HUDEP-2 (cell line): ENCODE results near the gene ATE1.
"Not testable (repeated sequence)": the region's sequence is repeated elsewhere in the genome, so short reads cannot be mapped to it uniquely, and the experiment has no call there.

Source experiments
- DNase-seq, 76 experiments: peaks; one replicate each; lab custom pipeline; 2025; ENCODE audit not compliant: unreplicated experiment in 76 of 76; lab: John Stamatoyannopoulos, UW

Gene ATE1

DNA sequence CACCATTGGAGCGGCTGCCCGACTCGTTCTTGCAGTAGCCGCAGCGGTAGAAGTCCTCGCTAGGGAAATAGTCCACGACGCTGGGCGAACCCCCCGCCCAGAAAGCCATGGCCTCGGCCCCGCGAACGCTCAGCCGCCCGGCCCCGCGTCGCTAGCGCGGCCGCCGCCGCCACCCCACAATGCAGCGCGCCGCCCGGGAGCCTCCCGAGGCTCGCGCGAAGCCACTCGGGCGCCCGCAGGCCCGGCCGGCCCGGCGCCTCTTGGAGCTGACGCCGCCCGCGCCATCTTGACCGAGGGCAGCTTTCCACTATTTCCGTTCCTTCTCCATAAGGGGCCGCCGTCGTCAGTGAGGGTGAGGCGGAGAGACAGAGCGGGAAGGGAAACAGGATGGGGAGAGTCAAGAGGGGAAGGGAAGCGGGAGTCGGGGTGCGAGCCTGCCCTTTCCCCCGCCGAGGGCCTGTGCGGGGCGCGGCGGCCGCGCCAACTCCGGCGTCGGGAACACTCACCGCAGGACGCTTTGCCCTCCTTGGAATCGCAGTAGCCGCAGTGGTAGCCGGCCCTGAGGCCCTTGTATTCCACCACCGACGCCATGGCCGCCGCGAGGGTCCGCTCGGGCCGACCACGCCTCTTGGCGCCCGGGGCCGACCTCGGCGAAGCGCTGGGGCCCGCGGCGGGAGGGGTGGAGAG is at the start of gene ATE1:
TSS of gene ATE1 (minus strand) at position 191 of the 687 bp plus-strand sequence. CDS start at position 109, 82 bp downstream.
- DNase-seq, result peak in 75 of 76 experiments; percentile 11 to 82 (median 69)

DNA sequence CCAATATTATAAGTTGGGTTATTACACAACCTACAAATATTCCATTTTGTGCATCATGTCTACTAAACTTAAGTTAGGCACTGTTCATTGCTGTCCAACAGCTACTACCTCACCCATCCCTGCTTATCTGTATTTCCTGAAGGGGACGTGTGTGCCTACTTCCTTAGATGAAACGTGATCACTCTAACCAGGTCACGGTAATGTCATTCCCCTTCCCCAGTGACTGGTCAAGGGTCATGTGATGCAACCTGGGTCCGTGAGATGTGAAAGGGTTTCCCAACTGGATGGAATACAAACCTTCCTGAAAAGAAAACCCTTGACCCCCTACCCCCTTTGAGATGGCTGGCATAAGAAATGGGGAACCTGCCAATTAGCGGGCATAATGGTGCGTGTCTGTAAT is 48.8 kb upstream of the ATE1 start:
- no peak for DNase-seq

DNA sequence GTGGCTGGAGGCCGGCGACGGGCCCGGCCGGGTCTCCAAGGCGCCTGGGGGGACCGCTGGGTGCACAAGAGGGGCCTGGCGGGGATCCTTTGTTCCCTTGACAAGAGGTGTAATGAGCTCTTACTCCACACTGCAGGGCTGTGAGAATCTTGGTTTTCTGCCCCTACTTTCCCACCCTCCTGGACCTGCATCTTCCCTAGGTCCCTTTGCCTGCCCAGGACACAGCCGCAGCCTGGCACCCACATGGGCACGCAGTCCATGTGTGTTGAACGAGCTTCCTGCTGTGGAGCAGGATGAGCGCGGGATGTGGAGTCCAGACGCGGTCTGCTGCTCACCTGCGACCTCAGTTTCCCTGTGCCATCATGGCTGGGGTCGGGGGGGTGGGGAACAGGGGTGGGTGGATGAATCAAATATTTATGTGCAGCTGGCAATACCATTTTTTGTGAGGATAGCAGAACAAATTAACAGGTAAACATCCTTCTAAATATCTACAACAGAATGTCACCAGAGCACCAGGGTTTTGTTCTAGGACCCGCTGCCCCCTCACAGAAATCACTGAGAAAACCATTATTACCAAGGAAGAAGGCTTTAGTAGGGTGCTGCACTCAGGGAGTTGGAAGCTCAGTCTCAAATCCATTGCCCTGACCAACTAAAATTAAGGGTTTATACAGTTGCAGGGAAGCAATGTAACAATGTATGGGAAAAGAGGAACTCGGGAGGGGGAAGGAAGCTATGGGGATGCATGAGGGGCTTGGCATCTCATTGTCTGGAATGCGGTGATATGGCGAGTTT is 47.7 kb upstream of the ATE1 start:
- peak in 3 of 76 experiments; percentile 22 to 39 (median 25) for DNase-seq

DNA sequence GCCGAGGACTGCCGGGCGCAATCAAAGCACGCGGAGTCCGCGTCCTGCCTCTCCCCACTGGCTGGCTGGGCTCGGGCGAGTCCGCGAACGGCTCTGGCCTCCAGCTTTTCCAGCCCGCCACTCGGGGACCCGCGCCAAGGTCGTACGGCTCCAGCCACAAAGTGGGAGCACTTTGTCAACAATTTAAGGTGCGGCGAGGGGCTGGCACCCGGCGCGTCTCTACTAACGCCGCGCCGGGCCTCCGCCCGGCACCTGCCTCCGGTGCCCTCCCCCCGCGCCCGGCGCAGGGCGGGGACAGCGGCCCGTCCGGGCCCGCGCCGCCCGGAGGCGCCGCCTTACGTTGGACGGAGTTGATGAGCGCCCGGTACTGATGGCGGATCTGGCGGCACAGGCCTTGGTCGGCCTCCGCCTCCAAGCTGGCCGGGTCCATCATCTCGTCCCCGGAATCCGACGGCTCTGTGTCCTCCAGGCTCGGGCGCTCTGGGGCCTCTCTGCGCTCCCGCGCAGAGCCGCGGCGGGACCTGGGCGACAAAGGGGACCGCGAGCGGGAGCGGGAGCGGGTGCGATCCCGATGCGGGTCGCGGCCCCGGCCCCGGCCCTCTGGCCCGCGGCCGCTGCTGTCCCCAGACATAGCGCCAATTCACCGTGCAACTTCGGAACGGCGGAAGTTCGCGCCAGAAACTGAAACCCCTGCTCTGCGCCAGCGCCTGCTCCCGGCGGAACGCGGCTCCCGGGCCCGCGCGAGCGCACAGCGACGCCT is 46.9 kb upstream of the ATE1 start, which contains the start of gene NSMCE4A:
TSS of gene NSMCE4A (minus strand) at position 683 of the 760 bp plus-strand sequence. CDS start at position 631, 52 bp downstream.
- DNase-seq, result peak in 65 of 76 experiments; percentile 5 to 71 (median 50)

DNA sequence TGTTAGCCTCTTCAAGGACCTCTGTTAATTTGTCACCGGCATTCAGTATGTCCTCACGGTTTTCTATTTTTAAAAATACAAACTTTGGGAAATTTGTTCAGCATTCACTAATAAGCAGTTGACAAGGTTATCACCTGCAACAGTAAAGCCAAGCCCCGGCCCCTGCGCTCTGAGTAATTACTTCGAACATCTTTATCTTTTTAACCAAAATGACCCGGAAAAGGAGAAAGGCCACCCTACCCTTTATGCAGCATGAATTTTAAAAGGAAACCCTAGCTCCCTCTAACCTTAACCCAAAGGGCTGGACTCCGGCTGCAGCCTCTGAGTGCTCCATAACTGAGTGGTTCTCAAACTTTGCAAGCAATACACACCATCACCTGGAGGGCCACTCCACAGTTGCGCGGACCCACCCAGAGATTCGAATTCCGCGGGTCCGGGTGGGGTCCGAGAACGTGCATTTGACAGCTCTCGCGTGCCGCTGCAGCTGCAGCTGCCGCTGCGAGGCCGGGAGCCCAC is 46.2 kb upstream of the ATE1 start:
- peak in 2 of 76 experiments; percentile 31 to 50 for DNase-seq

DNA sequence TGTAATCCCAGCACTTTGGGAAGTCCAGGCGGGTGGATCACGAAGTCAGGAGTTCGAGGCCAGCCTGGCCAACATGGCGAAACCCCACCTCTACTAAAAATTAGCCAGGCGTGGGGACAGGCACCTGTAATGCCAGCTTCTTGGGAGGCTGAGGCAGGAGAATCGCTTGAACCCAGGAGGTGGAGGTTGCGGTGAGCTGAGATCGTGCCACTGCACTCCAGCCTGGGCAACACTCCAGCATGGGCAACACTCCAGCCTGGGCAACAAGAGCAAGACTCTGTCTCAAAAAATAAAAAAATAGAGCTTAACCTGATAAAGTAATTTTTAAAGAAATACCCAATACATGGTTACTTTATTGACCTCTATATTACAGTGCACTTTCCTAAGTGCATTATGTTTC is 41.3 kb upstream of the ATE1 start:
- DNase-seq, result not testable (repeated sequence)

DNA sequence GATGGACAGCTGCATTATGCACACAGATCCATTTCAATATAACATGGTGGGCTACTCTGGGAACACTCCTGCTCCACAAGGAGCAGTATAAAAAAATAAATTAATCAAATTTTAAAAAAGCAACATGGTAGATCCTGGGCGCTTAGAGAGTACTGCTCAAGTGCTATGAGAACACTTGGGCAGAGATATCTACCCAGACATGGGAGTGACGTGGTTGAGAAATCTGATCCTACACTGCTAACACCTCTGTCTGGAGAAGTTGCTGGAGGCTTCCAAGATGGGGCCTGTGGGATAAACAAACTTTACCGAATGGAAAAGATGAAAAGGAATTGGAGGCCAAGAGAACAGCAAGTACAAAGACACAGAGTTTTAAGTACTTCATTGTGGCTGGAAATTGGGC is 38.2 kb upstream of the ATE1 start:
- DNase-seq, result no peak

DNA sequence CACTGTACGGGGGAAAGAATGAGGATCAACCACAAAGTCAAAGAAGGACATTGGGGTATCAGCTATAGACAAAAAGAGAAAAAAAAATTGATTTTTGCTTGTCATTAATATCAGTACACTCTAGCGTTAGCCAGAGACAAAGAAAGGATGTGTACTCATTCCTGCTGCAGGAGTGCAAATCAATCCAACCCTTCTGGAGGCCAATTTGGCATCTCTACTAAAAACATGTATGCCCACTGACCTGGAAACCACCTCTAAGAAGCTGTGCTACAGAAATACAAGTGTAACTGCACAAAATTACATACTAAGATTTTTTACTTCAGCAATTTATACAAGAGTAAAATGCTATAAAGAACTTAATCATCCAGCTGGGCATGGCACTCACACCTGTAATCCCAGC is 33.6 kb upstream of the ATE1 start:
- DNase-seq, result no peak

DNA sequence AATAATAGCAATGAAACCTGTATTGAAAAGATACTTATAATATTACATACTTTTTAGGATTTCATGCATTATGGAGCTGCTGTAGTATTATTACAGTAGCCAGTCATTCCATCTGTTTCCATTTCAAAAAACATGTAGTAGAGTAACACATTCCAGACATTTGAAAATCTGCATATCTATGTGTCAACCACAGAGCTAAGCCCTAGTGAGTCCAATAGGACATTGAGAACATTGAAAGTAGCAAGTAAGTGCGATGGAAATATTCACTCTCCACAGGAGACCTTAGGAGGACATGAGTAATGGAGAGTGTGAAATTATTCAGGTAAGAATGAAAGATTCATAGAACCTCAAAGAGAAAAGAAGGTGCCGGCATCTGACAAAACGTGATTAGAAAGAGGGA is 31.8 kb upstream of the ATE1 start:
- no peak for DNase-seq

DNA sequence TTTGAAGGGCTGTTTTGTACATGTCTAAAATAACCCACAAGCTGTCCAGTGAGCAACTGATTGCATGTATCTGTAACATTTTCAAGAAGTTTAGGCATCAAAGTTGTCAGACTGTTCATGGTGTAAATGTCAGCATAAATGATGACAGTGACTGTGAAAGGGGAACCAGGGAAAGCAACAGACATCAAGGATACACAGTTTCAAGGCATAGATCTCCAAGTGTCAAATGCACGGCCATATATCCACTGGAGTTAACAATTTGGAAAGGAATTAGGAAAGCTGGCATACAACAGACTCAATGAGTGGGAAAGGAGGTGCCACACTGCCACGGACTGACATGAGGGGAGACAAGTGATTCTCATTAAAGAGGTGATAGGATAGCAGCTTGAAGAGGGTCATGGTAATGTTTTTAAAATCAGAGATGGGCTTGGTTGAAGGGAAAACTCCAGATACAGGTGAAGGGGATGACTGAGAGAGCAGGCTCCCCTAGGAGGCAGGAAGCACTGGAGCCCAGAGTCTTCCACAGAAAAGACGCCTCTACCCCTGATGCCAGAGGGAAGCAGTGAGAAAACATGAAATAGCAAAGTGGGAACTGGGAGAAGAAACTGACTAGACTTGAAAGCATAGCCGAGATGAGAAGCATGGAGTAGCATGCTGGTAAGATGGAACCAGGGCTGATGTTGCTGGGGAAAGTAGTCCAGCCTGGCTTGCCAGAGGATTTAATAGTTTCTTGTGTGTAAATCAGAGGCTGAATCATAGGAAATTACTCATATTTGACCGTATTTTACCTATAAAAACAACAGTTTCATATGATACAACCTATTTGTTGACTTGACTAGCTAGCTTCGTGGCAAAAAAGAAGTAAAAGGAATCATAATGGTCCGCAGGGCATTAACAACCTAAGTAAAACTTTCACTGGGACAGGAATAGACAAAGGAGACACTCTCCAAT is 28.6 kb upstream of the ATE1 start:
- DNase-seq, result no peak

DNA sequence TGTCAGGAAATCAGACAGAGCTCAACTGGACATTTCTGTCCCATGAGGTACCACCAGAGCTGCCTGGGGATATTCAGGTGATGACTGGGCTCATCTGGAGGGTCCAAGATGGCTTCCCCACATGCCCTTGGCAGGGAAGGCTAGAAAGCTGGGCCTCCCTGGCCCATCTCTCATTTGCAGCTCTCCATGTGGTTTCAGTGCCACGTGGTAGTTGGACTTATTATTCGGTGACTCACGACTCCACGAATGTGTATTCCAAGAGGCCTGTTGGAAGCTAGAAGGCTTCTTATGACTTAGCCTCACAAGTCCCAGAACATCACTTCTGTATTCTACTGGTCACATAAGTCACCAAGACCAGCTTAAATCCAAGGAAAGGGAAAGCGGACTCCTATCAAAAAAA is 24.4 kb upstream of the ATE1 start:
- DNase-seq, result no peak

DNA sequence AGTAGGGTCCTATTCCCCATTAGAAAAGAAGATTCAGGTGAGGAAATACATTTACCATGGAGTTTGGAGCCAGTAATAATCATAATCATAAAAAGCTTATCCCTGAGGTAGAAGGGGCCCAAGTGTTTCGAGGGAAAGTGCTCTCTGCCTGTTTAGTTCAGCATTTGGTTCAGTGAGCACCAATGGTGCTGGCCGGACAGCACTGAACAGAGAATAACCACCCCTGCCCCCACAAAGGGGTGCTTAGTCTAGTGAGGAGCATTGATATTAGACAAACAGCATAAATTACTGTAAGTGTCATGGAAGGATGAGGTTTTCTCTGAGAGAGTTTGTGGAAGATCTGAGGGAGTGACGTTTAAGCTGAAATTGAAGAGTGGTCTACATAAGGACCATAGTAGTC is 21.6 kb upstream of the ATE1 start:
- no peak for DNase-seq

DNA sequence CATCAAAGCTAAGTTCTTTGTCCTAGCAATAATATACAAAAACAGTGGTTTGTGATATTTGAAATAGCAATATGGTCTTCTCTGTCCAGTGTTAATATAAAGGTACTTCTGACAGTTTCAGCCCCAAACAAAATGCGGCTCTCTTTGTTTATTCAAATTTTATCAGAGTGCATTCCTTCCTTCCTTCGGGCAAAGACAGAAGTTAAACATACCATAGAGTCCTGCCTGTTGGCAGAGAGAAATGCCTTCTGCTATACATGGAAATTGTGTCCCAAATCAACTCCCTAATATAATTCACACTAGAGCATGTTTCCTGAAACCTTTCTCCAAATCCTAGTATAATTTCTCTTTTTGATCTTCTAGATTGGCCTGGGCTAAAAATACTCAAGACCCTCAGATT is 21.2 kb upstream of the ATE1 start:
- no peak for DNase-seq

DNA sequence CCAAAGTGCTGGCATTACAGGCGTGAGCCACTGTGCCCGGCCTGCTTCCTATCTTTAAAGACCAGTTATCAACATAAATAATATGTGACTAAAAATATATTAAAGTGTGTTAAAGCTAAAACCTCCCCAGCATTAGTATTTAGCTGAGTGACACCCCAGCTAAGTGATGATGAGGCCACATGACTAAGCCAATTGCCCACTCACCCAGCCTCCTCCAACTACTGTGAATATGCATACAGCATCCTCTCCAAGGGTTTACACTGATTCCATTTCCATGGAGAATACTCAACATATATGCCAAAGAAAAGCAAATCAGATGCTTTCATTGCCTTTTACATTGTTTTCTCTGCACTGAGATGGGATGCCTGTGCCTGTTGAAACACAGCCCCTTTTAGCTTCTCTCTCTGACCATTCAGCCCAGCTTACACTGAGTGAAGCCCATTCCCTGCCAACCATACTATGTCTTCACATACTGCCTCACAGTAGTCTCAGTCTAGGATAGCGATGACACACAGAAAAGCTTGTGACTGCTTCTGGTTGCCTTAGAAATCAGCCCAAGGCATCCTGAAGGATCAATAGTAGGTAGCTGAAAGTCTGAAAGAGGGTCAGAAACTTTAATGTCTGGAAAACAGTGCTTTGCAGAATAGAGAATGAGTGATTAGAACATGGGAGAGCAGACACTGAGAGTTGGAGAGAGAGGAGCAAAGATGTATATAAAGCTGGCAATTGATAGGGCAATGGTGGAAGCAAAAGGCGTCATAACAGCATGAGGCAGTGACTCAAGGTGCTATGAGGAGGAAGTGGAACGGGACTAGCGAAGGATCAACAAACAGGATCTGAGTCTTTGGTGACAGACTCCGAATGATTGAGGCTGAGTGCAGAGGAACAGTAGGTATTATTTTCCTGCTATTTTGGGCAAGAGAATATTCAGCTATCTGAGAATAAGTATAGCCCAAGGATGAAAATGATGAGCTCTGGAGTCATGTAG is 19.8 kb upstream of the ATE1 start:
- DNase-seq, result no peak

DNA sequence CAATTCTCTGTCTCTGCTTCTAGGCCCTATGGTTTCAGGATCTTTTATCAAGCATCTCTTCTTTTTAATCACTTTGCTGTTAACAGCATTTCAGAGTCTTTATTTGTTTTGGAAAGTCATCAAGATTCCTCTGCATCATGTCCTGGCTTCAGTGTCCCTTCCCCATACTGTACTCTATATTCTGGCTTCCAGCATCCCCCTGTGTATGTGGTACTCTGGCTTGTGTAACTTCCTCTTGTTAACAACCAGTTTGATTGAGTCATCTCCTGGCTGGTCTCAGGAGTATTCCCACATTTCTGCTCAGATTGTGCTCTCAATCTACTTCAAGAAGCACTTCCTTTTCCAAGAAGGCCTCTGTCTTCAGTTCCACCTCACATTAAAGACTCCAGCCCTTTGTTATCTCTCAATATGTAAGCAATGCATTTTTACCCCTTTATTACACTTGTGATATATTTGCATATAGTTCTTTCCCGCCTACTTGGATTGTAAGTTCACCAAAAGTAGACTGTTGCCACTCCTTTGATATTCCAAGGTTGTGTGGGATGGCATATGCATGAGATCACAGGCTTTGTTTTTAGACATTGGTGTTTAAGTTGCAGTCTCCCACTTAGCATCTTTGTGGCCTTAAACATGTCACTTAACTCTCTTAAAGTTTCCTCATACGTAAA is 15.1 kb upstream of the ATE1 start:
- no peak for DNase-seq

DNA sequence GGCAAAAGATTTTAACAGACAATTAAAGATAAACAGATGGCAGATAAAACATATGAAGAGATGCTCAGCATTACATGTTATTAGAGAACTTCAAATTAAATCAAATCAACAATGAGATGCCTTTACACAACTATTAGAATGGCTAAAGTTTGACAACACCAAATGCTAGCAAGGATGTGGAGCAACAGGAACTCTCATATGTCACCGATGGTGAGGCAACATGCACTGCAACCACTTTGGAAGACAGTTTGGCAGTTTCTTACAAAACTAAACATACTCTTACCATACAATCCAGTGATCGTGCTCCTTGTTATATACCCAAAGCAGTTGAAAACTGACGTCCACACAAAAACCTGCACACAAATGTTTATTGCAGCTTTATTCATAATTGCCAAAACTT is 13.7 kb upstream of the ATE1 start:
- no peak for DNase-seq

DNA sequence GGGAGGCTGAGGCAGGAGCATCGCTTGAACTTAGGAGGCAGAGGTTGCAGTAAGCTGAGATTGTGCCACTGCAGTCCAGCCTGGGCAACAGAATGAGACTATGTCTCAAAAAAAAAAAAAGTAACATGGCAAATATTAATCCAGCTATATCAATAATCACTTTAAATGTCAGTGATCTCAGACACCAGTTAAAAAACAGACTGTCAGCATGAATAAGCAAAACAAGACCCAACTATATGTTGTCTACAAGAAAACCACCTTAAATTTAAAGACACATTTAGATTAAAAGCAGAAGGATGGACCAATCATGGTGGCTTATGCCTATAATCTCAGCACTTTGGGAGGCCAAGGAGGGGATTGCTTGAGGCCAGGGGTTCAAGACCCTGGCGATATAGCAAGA is 8.5 kb upstream of the ATE1 start:
- no peak for DNase-seq

DNA sequence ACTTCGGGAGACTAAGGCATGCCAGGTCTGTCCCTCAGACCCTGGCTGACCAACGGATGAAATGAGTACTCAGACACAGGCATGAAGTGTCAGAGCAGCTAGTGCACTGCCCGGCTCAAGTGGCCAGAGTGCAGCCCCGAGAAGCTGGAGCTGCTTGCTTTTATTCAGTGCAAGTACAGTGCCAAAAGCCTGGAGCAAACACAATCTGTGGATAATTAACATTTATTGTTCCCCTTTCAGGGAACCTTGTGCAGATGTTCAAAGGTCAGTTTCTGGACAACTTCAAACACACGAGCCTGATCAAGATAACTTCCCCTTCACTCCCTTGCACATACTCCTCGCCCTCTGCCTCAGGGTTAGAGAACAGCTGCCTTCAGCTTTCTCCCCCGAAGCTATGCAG is 7.9 kb upstream of the ATE1 start:
- peak in 1 of 76 experiments; percentile 2 for DNase-seq
